Erythroblast (primary cell): ENCODE data around the gene COL4A4.

Experiments
- GATA1 ChIP-seq: IDR thresholded peaks from 2 replicates; pipeline ENCODE4 v1.6.1; 2011; ENCODE audit warnings: low read depth, mild to moderate bottlenecking, control low read depth, low read length, moderate library complexity
- POLR2A ChIP-seq: IDR thresholded peaks from 2 replicates; pipeline ENCODE4 v1.6.1; 2011; ENCODE audit warnings: mild to moderate bottlenecking, low read length

- TF ChIP-seq POLR2A (no peak), GATA1 (no peak)
These were observed 20.1 kb downstream of the COL4A4 start for GRCh38 chr2:227143895-227144294.
